Liver (tissue), 9 donors: ENCODE data around the gene PRKCH. TPM values are rescaled to one million over a fixed set of nuclear protein-coding genes. Genes with fewer than 3 reads are reported as not detected.

Source experiments
- DNase-seq: peaks from one replicate; pipeline ENCODE4 v3.0.0-alpha.2; 2017; ENCODE audit warnings: low spot score
- H3K27ac ChIP-seq, 2 donors: one replicate each; pipeline ENCODE4 v1.7.0; 2013; ENCODE audit warnings: inconsistent platforms in 2 of 2, low read length in 2 of 2, control low read depth in 1 of 2, low read depth in 1 of 2, mild to moderate bottlenecking in 1 of 2
- H3K27me3 ChIP-seq, 4 donors: one replicate each; pipeline versions ENCODE4 v1.6.1 to v1.7.0; 2013; ENCODE audit warnings: low read length in 3 of 4, inconsistent platforms in 1 of 4, mild to moderate bottlenecking in 1 of 4, moderate library complexity in 1 of 4; ENCODE audit not compliant: control insufficient read depth in 4 of 4, insufficient read depth in 4 of 4
- H3K36me3 ChIP-seq, 4 donors: one replicate each; pipeline versions ENCODE4 v1.6.1 to v1.7.0; 2013; ENCODE audit warnings: low read length in 3 of 4, mild to moderate bottlenecking in 3 of 4, low read depth in 1 of 4, moderate library complexity in 1 of 4; ENCODE audit not compliant: control insufficient read depth in 4 of 4, insufficient read depth in 3 of 4
- H3K4me1 ChIP-seq, 4 donors: one replicate each; pipeline versions ENCODE4 v1.6.1 to v1.7.0; 2013; ENCODE audit warnings: low read length in 3 of 4, mild to moderate bottlenecking in 3 of 4, moderate library complexity in 1 of 4; ENCODE audit not compliant: control insufficient read depth in 4 of 4, insufficient read depth in 4 of 4
- H3K4me3 ChIP-seq, 3 donors: one replicate each; pipeline versions ENCODE4 v1.6.1 to v1.7.0; 2013; ENCODE audit warnings: low read length in 3 of 3, control low read depth in 1 of 3, low read depth in 1 of 3, mild to moderate bottlenecking in 1 of 3
- H3K9ac ChIP-seq, 2 donors: one replicate each; pipeline ENCODE4 v1.7.0; 2013; ENCODE audit warnings: low read length in 2 of 2, mild to moderate bottlenecking in 2 of 2, moderate library complexity in 2 of 2, control low read depth in 1 of 2, low read depth in 1 of 2
- H3K9me3 ChIP-seq, 4 donors: one replicate each; pipeline versions ENCODE4 v1.6.1 to v1.7.0; 2013; ENCODE audit warnings: low read length in 3 of 4; ENCODE audit not compliant: control insufficient read depth in 4 of 4
- ATF3 ChIP-seq: IDR thresholded peaks from 2 replicates; pipeline ENCODE4 v1.6.1; 2016; ENCODE audit warnings: antibody characterized with exemption
- EGR1 ChIP-seq, 2 donors: IDR thresholded peaks; 2 replicates each; pipeline ENCODE4 v1.6.1; 2016 to 2018; ENCODE audit warnings: antibody characterized with exemption in 2 of 2, low read depth in 2 of 2
- FOXA1 ChIP-seq: IDR thresholded peaks from 2 replicates; pipeline ENCODE4 v1.6.1; 2016; ENCODE audit warnings: antibody characterized with exemption
- FOXA2 ChIP-seq: IDR thresholded peaks from 2 replicates; pipeline ENCODE4 v1.6.1; 2016; ENCODE audit warnings: antibody characterized with exemption
- HNF4A ChIP-seq, 2 donors: conservative IDR thresholded peaks; 2 replicates each; pipeline ENCODE4 v1.6.1; 2016; ENCODE audit warnings: antibody characterized with exemption in 2 of 2, mild to moderate bottlenecking in 2 of 2
- HNF4G ChIP-seq: IDR thresholded peaks from 2 replicates; pipeline ENCODE4 v1.6.1; 2016; ENCODE audit warnings: antibody characterized with exemption
- JUND ChIP-seq, 2 donors: IDR thresholded peaks; 2 replicates each; pipeline ENCODE4 v1.6.1; 2016; ENCODE audit warnings: antibody characterized with exemption in 2 of 2
- MAX ChIP-seq: IDR thresholded peaks from 2 replicates; pipeline ENCODE4 v1.6.1; 2016; ENCODE audit warnings: antibody characterized with exemption
- NR2F2 ChIP-seq: IDR thresholded peaks from 2 replicates; pipeline ENCODE4 v1.6.1; 2016; ENCODE audit warnings: antibody characterized with exemption
- RAD21 ChIP-seq, 2 donors: IDR thresholded peaks; 2 replicates each; pipeline ENCODE4 v1.6.1; 2016; ENCODE audit warnings: antibody characterized with exemption in 2 of 2, mild to moderate bottlenecking in 2 of 2
- REST ChIP-seq: IDR thresholded peaks from 2 replicates; pipeline ENCODE4 v1.6.1; 2016; ENCODE audit warnings: antibody characterized with exemption, mild to moderate bottlenecking
- RXRA ChIP-seq, 2 donors: IDR thresholded peaks; 2 replicates each; pipeline ENCODE4 v1.6.1; 2017 to 2018; ENCODE audit warnings: antibody characterized with exemption in 2 of 2, mild to moderate bottlenecking in 1 of 2
- SP1 ChIP-seq: IDR thresholded peaks from 2 replicates; pipeline ENCODE4 v1.6.1; 2018; ENCODE audit warnings: antibody characterized with exemption, mild to moderate bottlenecking
- WGBS: extraction: QIAGEN DNeasy Blood & Tissue Kit; methylation state at CpG from one replicate; pipeline ENCODE4 v1.1.7; 2013; 5-methylcytosine and 5-hydroxymethylcytosine counted together
- polyA plus RNA-seq, 2 donors: library from polyadenylated mRNA; stranded (reverse) in 1 of 2; unstranded in 1 of 2; fragments of 200-250 nt in 1 of 2; fragments of >200 nt in 1 of 2; fragmentation: Nextera tagmentation in 1 of 2; extraction: Ambion mirVana in 1 of 2; gene quantifications; one replicate each; pipeline versions ENCODE4 v1.2.1 to v1.2.3, GENCODE V29; 2013 to 2015
- total RNA-seq, 2 donors: library from RNA; depleted of rRNA; stranded (reverse); fragments of >200 nt; gene quantifications; one replicate each; pipeline ENCODE4 v1.2.3, GENCODE V29; 2014
- TF ChIP-seq, protein P1 (sequence below): fragments of 150-350 bp; IDR thresholded peaks from 2 replicates; pipeline ENCODE4 v1.5.1; 2017; ENCODE audit warnings: improper control_type of control experiment, low read depth, low read length; ENCODE audit not compliant: missing input control
- donor health status: healthy.
- donor health status: healthy.
- donor health status: healthy.
- donor health status: healthy.
- donor health status: healthy.

The PRKCH gene
- total and polyA plus RNA-seq, 4 donors, result 3.9 to 13.7 (median 7.0) TPM

DNA sequence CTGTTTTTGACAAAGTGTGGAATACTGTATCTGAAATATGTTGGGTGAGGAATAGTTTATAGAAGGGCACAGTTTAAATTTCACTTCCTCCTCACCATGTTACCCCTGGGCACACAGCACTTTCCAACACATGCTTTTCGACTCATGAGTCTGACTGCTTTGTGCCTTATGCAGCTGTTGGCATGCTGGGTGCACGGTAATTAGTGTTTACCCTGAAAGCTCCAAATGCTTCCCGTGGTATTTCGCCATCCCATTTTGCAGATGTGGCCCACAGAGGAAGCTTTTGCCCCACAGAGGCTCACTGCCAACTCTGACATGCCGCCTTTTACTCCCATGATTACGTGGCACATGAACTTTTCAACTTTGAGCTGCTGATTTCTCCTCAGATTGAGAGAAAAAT is 168.6 kb downstream of the PRKCH start:
- no peak overlapping the region for H3K9ac ChIP-seq
- H3K27me3 ChIP-seq, result no peaks in the 10 kb centered on the region
- no peaks in the 10 kb centered on the region for H3K9me3 ChIP-seq
- no peak overlapping the region for H3K4me3 ChIP-seq
- peak overlapping the region in 1 of 2 donors; percentile 7 for H3K27ac ChIP-seq
- H3K36me3 ChIP-seq, result no peaks in the 10 kb centered on the region
- TF ChIP-seq RXRA (IDR thresholded peaks at IDR 0.05) (peak in 1 of 2 donors; percentile 54), RAD21 (IDR thresholded peaks at IDR 0.05) (peak in 1 of 2 donors; percentile 23), MAX (peak; percentile 25)
- TF ChIP-seq, protein P1, sequence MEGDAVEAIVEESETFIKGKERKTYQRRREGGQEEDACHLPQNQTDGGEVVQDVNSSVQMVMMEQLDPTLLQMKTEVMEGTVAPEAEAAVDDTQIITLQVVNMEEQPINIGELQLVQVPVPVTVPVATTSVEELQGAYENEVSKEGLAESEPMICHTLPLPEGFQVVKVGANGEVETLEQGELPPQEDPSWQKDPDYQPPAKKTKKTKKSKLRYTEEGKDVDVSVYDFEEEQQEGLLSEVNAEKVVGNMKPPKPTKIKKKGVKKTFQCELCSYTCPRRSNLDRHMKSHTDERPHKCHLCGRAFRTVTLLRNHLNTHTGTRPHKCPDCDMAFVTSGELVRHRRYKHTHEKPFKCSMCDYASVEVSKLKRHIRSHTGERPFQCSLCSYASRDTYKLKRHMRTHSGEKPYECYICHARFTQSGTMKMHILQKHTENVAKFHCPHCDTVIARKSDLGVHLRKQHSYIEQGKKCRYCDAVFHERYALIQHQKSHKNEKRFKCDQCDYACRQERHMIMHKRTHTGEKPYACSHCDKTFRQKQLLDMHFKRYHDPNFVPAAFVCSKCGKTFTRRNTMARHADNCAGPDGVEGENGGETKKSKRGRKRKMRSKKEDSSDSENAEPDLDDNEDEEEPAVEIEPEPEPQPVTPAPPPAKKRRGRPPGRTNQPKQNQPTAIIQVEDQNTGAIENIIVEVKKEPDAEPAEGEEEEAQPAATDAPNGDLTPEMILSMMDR, result no peak
- peaks cover 0 to 18% (median 11%) of the 10 kb centered on the region in 4 donors for H3K4me1 ChIP-seq
- DNase-seq, result no peak
- 65% methylated on average over 6 of the region's 6 CpGs for WGBS

DNA sequence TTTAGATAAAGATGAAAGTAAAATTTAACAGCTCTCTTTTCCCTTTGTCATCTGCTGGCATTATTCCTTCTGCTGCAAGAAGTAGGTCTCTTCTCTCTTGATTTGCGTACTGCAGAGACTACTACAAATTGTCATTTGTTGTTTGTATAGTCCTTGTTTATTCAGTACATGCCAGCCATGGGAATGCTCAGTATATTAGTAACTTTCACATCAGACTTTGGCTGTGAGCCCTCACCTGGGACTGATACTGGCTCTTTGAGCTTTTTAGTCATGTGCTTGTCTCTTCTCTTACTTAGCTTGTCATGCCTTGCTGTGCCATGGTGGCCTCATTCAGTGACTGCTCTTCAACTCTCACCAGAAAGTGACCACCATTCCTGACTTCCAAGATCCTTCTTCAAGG is 169.8 kb downstream of the PRKCH start:
- no peak for DNase-seq
- Histone ChIP-seq H3K9me3 (no peaks in the 10 kb centered on the region), H3K9ac (no peak overlapping the region), H3K27ac (peak overlapping the region; percentile 49 to 53), H3K4me1 (peaks cover 0 to 18% (median 11%) of the 10 kb centered on the region in 4 donors), H3K36me3 (no peaks in the 10 kb centered on the region), H3K4me3 (no peak overlapping the region), H3K27me3 (no peaks in the 10 kb centered on the region)
- no peak for TF ChIP-seq REST
- peak in 1 of 2 donors; percentile 57 for TF ChIP-seq RXRA (IDR thresholded peaks at IDR 0.05)
- TF ChIP-seq ATF3, result no peak
- TF ChIP-seq RAD21 (IDR thresholded peaks at IDR 0.05), result peak in 1 of 2 donors; percentile 59
- no peak for TF ChIP-seq EGR1 (IDR thresholded peaks at IDR 0.05; ENCODE audit: low read depth in 2 of 2)
- peak; percentile 49 for TF ChIP-seq FOXA1
- no peak for TF ChIP-seq NR2F2
- peak; percentile 75 for TF ChIP-seq SP1
- no peak for TF ChIP-seq HNF4G
- peak; percentile 35 for TF ChIP-seq MAX
- peak; percentile 46 to 59 for TF ChIP-seq HNF4A (conservative IDR thresholded peaks at IDR 0.05)
- peak; percentile 92 for TF ChIP-seq FOXA2
- no peak for TF ChIP-seq JUND (IDR thresholded peaks at IDR 0.05)
- 0% methylated on average over 1 of the region's 1 CpG for WGBS
